HG03558 (cell line): Measurements from ENCODE around the gene FHAD1.

Source experiments
- ATAC-seq: cut with Tn5 transposase; IDR thresholded peaks from one replicate; pipeline ENCODE4 v1.9.1; 2021; ENCODE audit warnings: moderate number of reproducible peaks; ENCODE audit not compliant: unreplicated experiment; ENCODE audit errors: extremely low read depth

FHAD1 gene

DNA sequence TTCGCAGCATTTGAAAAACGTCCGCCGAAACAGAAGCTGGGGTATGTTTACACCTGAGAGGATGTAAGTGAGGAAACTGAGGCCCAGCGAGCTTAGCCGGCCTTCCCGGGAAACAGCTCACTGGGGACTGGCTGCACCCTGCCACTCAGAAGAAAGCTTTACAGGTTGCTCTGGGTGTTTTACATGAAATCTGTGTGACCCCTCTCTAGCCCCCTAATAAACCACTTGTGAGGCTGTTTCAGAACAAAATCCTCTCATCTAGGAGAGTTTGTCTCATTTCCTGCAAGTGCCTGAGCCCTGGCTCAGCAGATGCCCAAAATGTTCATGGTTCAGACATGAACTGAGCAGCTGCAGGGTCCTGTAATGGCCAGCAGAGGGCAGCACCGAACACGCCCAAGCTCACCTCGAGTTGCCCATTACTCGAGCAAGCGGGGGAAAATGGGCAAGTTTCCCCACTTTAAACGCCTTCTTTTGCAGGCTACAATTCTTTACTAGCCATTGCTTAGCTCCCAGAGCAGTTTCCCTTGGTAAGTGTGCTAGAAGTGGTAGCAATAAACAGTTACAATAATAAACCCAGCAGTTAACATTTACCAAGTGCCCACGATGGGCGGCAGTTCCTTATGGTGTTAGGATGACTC is 76.4 kb downstream of the FHAD1 start:
- ATAC-seq = no peak

DNA sequence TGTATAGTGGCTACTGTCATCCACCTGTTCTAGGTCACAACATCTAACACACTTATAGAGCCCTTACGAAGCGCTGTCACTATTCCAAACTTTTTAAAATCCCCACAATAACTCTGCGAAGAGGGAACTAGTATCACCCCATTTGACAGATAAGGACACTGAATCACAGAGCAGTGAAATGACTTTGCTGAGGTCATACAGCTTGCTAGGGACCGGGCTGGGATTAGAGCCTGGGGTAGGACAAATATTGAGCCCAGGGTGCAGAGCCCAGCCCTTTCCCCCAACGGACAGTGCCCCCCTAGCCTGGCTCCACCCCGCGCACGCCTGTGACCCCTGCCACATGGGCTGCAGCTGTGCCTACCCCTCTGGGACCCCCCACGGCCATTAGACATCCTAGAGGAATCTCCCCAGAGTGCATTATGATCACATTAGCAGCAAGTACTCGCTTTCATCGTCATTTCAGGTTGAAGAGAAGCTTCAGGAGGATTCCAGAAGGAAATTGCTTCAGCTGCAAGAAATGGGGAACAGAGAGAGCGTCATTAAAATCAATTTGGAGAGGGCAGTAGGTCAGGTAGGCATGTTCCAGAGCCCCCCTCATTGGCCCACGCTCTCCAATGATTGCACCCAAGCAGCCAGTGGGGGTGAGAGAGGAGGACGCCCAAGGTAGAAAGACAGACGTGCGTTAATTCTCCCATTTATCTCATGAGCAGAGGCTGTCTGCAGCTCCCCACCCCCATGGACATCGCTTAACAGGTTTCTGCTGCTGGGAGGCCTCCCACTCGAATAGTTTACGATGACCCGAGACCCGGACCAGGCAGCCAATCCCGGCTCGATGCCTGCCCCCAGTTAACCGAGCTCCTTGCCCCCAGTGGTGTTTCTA is 77.2 kb downstream of the FHAD1 start:
- no peak for ATAC-seq

- no peak for ATAC-seq
Measured at GRCh38 chr1:15324869-15325335, 77.9 kb downstream of the FHAD1 start.

- ATAC-seq = no peak
Measured at GRCh38 chr1:15325375-15326085, 78.5 kb downstream of the FHAD1 start.

DNA sequence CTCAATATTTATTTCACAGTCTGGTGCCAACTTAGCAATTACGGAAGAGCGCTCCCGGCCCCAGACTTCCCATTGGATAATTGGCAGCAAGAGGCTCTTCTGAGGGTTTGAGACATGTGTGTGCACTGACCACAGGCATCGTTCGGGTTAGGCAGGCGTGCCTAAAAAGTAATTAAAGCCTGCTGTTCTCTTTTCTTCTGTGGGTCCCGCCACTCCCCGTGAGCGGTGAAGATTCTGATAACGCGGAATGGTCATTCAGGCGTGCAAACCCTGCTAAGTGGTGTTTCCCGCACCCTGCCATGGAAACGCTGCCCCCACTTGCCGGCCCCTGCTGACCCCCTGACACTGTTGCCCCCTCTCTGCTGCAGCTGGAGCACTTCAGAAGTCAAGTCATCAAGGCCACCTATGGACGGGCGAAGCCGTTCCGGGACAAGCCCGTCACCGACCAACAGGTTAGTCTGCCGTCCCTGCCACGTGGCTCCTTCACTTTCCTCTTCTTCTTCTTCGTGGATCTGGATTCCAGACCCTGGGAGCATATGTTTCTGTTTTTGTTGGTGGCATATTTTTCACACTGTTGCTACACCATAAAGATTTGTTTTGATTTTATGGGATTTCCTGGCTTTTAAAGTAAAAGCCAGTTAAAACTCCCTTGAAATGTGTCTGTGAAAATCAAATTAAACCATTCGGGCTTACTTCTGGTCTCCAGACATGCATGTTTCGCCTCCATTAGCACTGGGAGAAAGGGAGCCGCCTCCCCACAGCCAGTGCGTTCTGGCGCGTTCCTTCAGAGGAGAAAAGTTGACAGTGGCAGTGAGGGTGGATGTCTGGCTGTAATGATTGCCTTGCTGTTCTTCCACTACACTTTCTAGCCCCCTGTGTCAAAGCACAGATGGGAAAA is 79.9 kb downstream of the FHAD1 start:
- no peak for ATAC-seq

GRCh38 chr1:15328351-15329103 is 81.5 kb downstream of the FHAD1 start:
- ATAC-seq = no peak

DNA sequence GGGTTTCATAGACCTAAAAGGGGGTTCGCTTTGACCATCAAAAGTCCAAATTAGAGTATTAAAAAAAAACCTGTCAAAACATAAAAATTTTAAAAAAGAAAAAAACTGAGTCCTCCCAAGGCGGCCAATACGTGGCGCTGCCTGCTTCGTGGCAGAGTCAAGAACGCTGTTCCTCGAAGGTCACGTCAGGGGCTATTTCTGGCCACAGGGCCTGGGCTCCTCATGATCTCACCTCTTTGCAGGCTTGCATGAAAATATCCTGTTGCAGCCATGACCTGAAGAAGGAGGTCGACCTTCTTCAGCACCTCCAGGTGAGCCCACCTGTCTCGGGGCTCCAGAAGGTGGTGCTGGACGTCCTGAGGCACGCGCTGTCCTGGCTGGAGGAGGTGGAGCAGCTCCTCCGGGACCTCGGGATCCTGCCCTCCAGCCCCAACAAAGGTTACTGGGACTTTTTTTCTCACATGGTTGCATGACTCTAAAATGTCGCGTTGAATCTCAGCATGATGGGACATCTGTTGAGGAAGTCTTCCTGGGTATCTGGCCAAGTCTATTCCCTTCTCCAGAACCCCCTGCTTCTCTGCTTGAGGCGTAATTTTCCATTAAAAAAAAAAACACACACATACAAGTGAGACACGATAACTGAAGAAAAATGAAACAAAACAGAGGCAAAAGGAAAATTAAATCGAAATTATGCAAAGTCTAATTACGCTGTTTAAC is 82.2 kb downstream of the FHAD1 start:
- ATAC-seq = no peak

DNA sequence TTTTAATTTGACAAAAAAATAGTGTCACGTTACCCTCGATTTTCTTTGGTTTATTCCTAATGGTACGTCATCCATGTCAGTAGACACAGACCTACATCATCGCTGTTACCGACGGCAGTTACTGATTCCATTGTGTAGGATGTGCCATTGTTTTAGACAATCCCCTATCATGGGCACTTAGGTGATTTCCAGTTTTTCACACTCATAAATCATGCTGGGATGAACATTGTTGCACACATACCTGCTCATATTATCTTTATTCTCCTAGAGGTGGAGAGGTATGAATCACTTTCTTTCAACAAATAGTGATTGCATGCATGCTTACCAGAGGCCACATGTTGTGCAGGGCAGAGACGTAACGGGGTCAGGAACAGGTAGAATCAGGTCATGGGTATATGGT is 83.0 kb downstream of the FHAD1 start:
- ATAC-seq = no peak

- no peak for ATAC-seq
Measured at GRCh38 chr1:15331180-15331579, 84.2 kb downstream of the FHAD1 start.

DNA sequence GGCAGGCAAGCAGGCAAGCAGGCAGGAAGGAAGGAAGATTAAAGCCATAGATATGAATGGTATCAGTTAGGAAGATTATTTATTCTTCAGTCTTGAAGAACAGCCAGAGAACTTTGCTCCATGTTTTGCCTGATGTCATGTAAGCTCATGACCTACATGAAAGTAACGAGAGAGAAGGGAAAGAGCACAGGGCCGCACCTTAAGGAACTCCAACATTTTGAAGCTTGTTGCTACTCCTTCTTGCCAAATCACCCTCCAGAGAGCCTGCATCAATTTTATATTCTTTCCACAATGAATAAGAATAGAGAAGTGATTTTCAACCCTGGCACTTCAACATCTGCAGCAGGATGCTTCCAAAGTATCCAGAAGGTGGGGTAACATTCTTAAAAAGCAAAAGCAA is 84.7 kb downstream of the FHAD1 start:
- no peak for ATAC-seq

DNA sequence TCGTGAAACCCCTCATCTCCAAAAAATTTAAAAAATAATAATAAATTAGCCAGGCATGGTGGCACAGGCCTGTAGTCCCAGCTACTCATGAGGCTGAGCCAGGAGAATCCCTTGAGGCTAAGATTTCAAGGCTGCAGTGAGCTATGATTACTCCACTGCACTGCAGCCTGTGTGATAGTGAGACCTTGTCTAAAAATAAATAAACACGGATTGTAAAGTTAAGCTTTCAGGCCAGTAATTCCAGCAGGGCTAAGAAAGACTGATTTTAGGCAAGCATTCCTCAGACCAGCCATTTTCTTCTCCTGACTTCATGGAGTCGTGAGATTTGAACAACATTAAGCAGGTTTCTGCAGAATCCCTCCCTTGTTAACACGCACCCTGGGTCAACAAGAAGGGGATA is 85.5 kb downstream of the FHAD1 start:
- ATAC-seq = no peak

GRCh38 chr1:15332952-15333715 is 86.1 kb downstream of the FHAD1 start:
- no peak for ATAC-seq

DNA sequence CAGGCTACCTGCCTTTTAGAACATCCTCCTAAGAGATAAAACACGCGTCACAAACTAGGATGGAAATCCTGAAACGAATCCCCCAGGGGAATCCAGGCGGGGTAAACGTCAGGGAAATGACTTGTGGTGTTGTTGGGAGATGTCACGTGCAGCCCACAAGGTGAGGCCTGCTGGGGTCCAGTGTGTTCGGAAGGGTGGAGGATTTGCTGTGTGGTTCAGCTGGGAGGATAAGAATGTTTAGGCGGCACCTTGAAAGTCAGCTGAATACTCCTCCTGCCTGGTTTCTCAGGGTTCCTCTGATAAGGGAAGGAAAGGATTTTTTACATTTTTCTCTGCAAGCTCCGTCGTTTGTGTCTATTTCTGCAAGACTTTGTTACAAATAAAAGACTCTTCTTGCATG is 88.0 kb downstream of the FHAD1 start:
- no peak for ATAC-seq

- ATAC-seq = no peak
Measured at GRCh38 chr1:15336866-15337265, 89.8 kb downstream of the FHAD1 start.

DNA sequence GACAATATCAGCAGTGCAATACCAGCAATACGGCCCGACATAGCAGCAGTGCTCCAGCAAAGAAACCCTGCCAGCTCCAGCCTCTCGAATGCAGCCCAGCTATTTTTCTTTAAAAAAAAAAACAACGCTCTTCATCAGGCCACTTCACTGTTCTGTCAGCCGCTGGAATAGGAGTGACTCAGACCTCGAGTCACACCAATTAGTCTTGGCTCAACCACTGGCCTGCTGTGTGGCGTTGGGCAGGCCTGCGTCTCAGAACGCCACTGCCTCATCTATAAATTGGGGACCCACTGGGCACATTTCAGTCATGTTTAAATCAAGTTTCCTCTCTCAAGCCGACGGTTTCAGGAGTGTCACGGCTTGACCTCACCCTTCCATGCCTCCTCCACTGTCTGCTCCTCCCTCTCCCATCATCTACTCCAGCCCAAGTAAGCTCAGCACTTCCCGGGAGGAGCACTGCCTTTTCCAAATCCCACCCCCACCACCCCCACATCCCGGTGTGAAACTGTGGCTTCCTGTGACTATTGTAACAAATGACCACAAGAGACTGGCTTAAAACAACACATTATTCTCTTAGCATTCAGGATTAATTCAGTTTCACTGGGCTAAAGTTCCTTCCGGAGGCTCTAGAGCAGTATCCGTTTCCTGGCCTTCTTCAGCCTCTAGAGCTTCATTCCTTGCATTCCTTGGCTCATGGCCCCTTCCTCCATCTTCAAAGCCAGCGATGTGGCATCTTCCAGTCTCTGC is 90.8 kb downstream of the FHAD1 start:
- no peak for ATAC-seq

- ATAC-seq = no peak
Measured at GRCh38 chr1:15339570-15339969, 92.5 kb downstream of the FHAD1 start.

DNA sequence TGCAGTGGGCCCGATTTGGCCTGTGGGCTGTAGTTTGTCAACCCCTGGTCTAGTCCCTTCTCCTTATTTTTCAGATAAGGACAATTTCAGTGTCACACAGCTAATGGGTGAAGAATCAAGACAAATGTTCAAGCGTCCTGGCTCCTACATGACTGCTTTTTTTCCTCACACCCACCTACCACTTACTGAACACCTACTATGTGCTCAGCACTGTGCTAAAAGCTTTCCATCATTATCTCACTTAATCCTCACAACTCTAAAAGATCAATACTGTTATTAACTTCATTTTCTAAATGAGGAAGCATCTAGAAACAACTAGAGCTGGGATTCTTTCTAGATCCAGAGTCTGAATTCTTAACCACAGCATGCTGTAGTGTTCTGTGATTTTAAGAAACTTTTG is 94.2 kb downstream of the FHAD1 start:
- no peak for ATAC-seq
